Measurements from ENCODE around the gene TIMM10.
"Not testable (repeated sequence)": the region's sequence is repeated elsewhere in the genome, so short reads cannot be mapped to it uniquely, and the experiment has no call there.

TIMM10 gene

GRCh38 chr11:57541169-57541568, 10.6 kb upstream of the TIMM10 start:
- DNase-seq = no peak

GRCh38 chr11:57539342-57539741, 8.8 kb upstream of the TIMM10 start:
- DNase-seq = no peak

- peak; percentile 60 for DNase-seq
Observed at GRCh38 chr11:57536947-57537619, 6.5 kb upstream of the TIMM10 start, which contains the start of gene SMTNL1. SMTNL1 (plus strand) TSS chr11:57537595; CDS start chr11:57542643, 5,048 bp downstream.

GRCh38 chr11:57534449-57534848, 3.9 kb upstream of the TIMM10 start:
- not testable (repeated sequence) for DNase-seq

GRCh38 chr11:57530215-57530595, 349 bp downstream of the TIMM10 start:
- DNase-seq = peak; percentile 40

GRCh38 chr11:57529012-57529411, 1.5 kb downstream of the TIMM10 start:
- DNase-seq = no peak

GRCh38 chr11:57527056-57527631, 3.4 kb downstream of the TIMM10 start:
- peak; percentile 72 for DNase-seq

- no peak for DNase-seq
Observed at GRCh38 chr11:57523419-57523818, 7.1 kb downstream of the TIMM10 start.

GRCh38 chr11:57521116-57521515, 9.4 kb downstream of the TIMM10 start:
- DNase-seq = no peak

- no peak for DNase-seq
Observed at GRCh38 chr11:57516061-57516443, 14.5 kb downstream of the TIMM10 start.

GRCh38 chr11:57515332-57516060, 15.1 kb downstream of the TIMM10 start, which contains the start of gene SLC43A1:
SLC43A1 (minus strand) TSS chr11:57515702; CDS start chr11:57514111, 1,591 bp downstream.
- peak; percentile 60 for DNase-seq

- peak; percentile 69 for DNase-seq
Observed at GRCh38 chr11:57514538-57515331, 15.8 kb downstream of the TIMM10 start.

- peak; percentile 55 for DNase-seq
Observed at GRCh38 chr11:57513911-57514537, 16.5 kb downstream of the TIMM10 start.

GRCh38 chr11:57513452-57513795, 17.1 kb downstream of the TIMM10 start:
- DNase-seq = no peak

- no peak for DNase-seq
Observed at GRCh38 chr11:57512646-57513451, 17.7 kb downstream of the TIMM10 start.

- no peak for DNase-seq
Observed at GRCh38 chr11:57511741-57512430, 18.7 kb downstream of the TIMM10 start.

GRCh38 chr11:57508341-57509170, 22.0 kb downstream of the TIMM10 start:
- no peak for DNase-seq

GRCh38 chr11:57506522-57506921, 24.0 kb downstream of the TIMM10 start:
- DNase-seq = no peak

GRCh38 chr11:57504511-57504910, 26.0 kb downstream of the TIMM10 start:
- no peak for DNase-seq

- no peak for DNase-seq
Observed at GRCh38 chr11:57502870-57503269, 27.7 kb downstream of the TIMM10 start.

Data from NCI-H82 (cell line).